Measurements from ENCODE around the gene CIB4. TPM values are rescaled to one million over a fixed set of nuclear protein-coding genes. Genes with fewer than 3 reads are reported as not detected.

CIB4 gene
- total and polyA plus RNA-seq, 7 donors = not detected

DNA sequence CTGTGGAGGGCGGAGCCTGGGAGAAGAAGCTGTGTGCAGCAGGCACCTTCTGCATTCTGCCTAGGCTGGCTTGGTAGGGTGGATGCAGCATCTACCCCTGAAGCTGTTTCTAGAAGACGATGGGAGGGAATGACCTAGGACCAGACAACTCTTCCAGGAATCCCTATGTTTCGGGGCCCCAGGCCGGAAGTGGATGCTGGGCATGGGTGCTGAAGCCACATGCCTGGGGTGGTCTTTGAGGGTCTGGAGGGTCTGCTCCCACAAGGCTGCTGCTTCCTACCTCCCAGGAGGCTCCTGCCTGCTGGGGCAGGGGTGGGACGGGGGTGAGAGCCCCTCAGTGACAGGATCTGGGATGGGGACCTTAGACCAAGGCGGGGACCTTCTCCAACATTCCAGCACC lies 61.0 kb downstream of the CIB4 start:
- TF ChIP-seq CTCF (IDR thresholded peaks at IDR 0.05) = no peak
- intact Hi-C loops (cut with DNase I) = no loop called here
- Histone ChIP-seq H3K4me3 (no peak overlapping the region), H3K4me1 (no peaks in the 10 kb centered on the region), H3K27ac (no peak overlapping the region), H3K27me3 (ENCODE audit: insufficient read depth in 3 of 3, low read length in 2 of 3) (peaks cover 0 to 22% (median 5%) of the 10 kb centered on the region in 3 donors), H3K36me3 (ENCODE audit: insufficient read depth in 1 of 2, low read depth in 1 of 2) (no peaks in the 10 kb centered on the region), H3K9me3 (no peaks in the 10 kb centered on the region)
- no peak for DNase-seq
- no peak for ATAC-seq
- WGBS, 3 donors = 83 to 91% (median 91%) methylated on average over 6 of the region's 6 CpGs

- DNase-seq (no peak), ATAC-seq (no peak)
- no peaks in the 10 kb centered on the region for H3K4me1 ChIP-seq
- H3K27me3 ChIP-seq (ENCODE audit: insufficient read depth in 3 of 3, low read length in 2 of 3) = peaks cover 0 to 19% (median 5%) of the 10 kb centered on the region in 3 donors
- no peaks in the 10 kb centered on the region for H3K36me3 ChIP-seq (ENCODE audit: insufficient read depth in 1 of 2, low read depth in 1 of 2)
- H3K9me3 ChIP-seq = no peaks in the 10 kb centered on the region
- no peak overlapping the region for H3K4me3 ChIP-seq
- intact Hi-C loops (cut with DNase I) = no loop called here
- H3K27ac ChIP-seq = no peak overlapping the region
- TF ChIP-seq CTCF (IDR thresholded peaks at IDR 0.05) = no peak
- 61 to 73% (median 67%) methylated on average over 5 of the region's 5 CpGs for whole genome bisulfite sequencing, 3 donors
Measured at GRCh38 chr2:26579723-26580040, 61.5 kb downstream of the CIB4 start.

- Histone ChIP-seq H3K4me3 (no peak overlapping the region), H3K9me3 (no peaks in the 10 kb centered on the region), H3K27ac (no peak overlapping the region), H3K27me3 (ENCODE audit: insufficient read depth in 3 of 3, low read length in 2 of 3) (peaks cover 0 to 14% (median 5%) of the 10 kb centered on the region in 3 donors), H3K36me3 (ENCODE audit: insufficient read depth in 1 of 2, low read depth in 1 of 2) (no peaks in the 10 kb centered on the region), H3K4me1 (no peaks in the 10 kb centered on the region)
- TF ChIP-seq CTCF (IDR thresholded peaks at IDR 0.05) = no peak
- intact Hi-C loops (cut with DNase I) = no loop called here
- ATAC-seq = no peak
- WGBS, 3 donors = 82 to 84% (median 82%) methylated on average over 11 of the region's 11 CpGs
- no peak for DNase-seq
Measured at GRCh38 chr2:26579025-26579722, 62.0 kb downstream of the CIB4 start.

- 73 to 76% (median 74%) methylated on average over 5 of the region's 5 CpGs for WGBS, 3 donors
- Histone ChIP-seq H3K27me3 (ENCODE audit: insufficient read depth in 3 of 3, low read length in 2 of 3) (peaks cover 0 to 9% (median 5%) of the 10 kb centered on the region in 3 donors), H3K27ac (no peak overlapping the region), H3K4me3 (no peak overlapping the region), H3K36me3 (ENCODE audit: insufficient read depth in 1 of 2, low read depth in 1 of 2) (no peaks in the 10 kb centered on the region), H3K4me1 (no peaks in the 10 kb centered on the region), H3K9me3 (no peaks in the 10 kb centered on the region)
- DNase-seq (no peak), ATAC-seq (no peak)
- intact Hi-C loops (cut with DNase I) = no loop called here
- TF ChIP-seq CTCF (IDR thresholded peaks at IDR 0.05) = no peak
Measured at GRCh38 chr2:26578581-26578980, 62.6 kb downstream of the CIB4 start.

DNA sequence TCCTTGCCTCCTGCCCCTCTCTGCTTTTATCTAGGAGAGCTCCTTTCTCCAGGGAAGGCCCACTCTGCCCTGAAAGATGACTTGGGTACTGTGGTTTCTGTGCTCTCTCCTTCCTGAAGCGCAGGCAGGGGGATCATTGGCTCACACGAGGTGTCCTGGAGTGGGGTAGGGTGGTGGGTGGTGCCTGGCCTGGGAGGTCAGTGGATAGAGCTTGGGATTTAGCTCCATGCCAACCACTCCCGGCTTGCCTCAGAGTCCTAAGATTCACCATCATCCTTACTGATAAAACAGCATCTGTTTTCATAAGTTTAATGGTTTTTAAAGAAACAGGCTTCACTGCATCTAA lies 63.1 kb downstream of the CIB4 start:
- WGBS, 3 donors = 48 to 55% (median 53%) methylated on average over 3 of the region's 3 CpGs
- ATAC-seq (peak in 2 of 4 donors; percentile 7 to 20), DNase-seq (no peak)
- no peak for TF ChIP-seq CTCF (IDR thresholded peaks at IDR 0.05)
- intact Hi-C loops (cut with DNase I) = no loop called here
- peaks cover 0 to 9% (median 3%) of the 10 kb centered on the region in 3 donors for H3K27me3 ChIP-seq (ENCODE audit: insufficient read depth in 3 of 3, low read length in 2 of 3)
- H3K36me3 ChIP-seq (ENCODE audit: insufficient read depth in 1 of 2, low read depth in 1 of 2) = no peaks in the 10 kb centered on the region
- no peaks in the 10 kb centered on the region for H3K9me3 ChIP-seq
- H3K4me3 ChIP-seq = no peak overlapping the region
- no peak overlapping the region for H3K27ac ChIP-seq
- H3K4me1 ChIP-seq = no peaks in the 10 kb centered on the region

Measured in psoas muscle (tissue), 8 donors.